ENCODE measurements around the gene PHACTR3.

The PHACTR3 gene

DNA sequence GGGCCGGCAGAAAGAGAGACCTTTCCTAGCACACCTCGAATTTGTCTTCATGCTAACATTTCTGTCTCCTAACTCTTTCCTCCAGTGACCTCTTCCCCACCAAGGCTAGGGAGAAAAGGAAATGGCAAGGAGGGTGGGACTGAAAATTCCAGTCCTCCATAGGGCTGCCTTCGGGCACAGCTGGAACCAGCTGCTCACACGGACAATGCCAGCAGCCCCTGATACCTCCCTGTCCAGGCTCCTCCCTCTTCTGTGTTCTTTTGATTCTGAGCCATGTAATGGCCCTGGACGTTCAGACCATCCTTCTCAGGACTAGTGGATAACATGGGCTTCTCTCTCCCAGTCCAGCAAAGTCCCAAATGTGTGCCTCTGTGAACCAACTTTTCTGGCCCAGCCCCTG lies 29.1 kb upstream of the PHACTR3 start:
- TF ChIP-seq CTCF (IDR thresholded peaks at IDR 0.05; ENCODE audit: borderline replicate concordance, insufficient read depth, low read depth, low read length) = no peak
- H3K4me3 ChIP-seq (ENCODE audit: low read depth, low read length) = no peak overlapping the region

DNA sequence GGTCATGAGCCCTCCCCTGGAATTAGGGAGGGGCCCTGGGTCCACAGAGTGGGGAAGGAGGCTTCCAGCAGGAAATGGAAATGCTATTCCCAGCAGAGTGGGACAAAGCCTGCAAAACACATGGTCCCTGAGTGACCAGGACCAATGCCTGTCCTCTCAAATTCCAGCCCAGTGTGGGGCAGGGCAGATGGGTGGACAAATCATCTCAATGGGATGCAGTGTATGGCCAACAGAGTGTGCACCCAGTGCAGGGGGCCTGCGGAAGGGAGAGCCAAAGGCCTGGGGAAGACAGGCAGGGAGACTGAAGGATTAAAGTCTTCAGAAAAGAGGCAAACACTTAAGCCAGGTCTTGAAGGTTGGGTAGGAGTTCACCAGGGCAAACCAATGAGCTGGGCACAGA lies 28.7 kb upstream of the PHACTR3 start:
- H3K4me3 ChIP-seq (ENCODE audit: low read depth, low read length) = no peak overlapping the region
- no peak for TF ChIP-seq CTCF (IDR thresholded peaks at IDR 0.05; ENCODE audit: borderline replicate concordance, insufficient read depth, low read depth, low read length)

- no peak for TF ChIP-seq CTCF (IDR thresholded peaks at IDR 0.05; ENCODE audit: borderline replicate concordance, insufficient read depth, low read depth, low read length)
- H3K4me3 ChIP-seq (ENCODE audit: low read depth, low read length) = no peak overlapping the region
Observed at GRCh38 chr20:59576216-59576953, 28.0 kb upstream of the PHACTR3 start.

DNA sequence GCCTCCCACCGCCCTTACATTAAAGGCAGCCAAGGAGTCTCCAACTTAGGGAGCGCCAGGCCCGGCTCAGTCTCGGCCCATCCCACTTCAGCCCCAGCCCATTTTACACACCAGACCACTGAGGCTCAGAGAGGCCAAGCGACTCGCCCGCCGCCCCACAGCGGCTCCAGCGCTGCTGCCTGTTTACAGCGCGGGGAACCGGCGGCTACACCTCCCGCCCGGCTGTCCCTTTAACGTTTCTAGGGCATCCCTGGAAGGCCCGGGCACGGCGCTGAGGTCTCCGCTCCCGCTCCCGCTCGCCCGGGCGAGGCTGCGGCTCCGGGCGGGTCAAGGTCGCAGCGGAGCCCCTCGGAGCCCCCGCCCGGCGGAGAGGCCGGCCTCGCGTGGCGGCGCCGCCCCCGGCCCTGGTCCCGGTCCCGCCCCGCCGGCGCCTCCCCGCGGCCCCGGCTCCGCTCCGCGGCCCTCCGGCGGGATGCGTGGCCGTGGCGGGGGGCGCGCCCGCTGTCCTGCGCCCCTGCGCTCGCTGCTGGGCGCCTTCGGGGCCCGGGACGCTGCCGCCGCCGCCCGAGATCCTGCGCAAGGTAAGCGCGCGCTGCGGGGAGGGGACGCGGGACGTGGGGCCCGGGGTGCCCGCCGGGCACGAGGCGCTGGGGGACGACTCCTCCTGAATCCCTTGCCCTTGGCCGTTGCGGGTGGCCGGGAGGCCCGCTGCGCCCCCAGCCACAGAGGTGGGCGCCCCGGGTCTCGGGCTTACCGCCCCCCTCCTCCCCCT lies 27.1 kb upstream of the PHACTR3 start:
- TF ChIP-seq CTCF (IDR thresholded peaks at IDR 0.05; ENCODE audit: borderline replicate concordance, insufficient read depth, low read depth, low read length) = no peak
- H3K4me3 ChIP-seq (ENCODE audit: low read depth, low read length) = no peak overlapping the region

DNA sequence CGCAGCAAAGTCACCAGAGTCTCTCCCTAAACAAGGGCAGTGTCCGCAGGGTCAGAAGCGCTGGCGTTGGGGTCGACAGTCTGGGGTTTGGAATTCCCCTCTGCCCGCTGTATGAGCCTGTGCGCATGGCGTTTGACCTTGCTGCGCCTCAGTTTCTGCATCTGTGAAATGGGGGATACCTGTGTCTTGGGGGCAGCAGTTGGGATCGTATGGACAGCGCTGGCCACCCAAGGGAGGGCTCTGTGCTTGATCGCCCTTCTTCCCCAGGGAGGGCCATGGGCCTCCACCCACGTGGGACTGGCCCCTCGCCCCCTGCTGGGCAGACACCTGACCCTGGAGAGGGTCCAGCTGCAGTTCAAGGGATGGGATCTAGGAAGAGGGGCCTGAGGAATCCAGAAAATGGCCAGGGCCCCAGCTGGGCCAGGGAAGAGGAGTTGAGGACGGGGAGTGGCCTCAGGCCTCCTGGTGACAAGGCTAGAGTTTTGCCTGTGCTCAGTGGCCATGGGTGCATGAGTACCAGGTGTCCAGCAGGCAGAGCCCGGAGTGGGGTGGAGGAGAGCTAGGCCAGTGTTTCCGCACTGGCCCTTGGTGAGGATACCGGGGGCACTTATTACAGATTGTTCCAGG lies 26.4 kb upstream of the PHACTR3 start:
- no peak overlapping the region for H3K4me3 ChIP-seq (ENCODE audit: low read depth, low read length)
- TF ChIP-seq CTCF (IDR thresholded peaks at IDR 0.05; ENCODE audit: borderline replicate concordance, insufficient read depth, low read depth, low read length) = no peak

DNA sequence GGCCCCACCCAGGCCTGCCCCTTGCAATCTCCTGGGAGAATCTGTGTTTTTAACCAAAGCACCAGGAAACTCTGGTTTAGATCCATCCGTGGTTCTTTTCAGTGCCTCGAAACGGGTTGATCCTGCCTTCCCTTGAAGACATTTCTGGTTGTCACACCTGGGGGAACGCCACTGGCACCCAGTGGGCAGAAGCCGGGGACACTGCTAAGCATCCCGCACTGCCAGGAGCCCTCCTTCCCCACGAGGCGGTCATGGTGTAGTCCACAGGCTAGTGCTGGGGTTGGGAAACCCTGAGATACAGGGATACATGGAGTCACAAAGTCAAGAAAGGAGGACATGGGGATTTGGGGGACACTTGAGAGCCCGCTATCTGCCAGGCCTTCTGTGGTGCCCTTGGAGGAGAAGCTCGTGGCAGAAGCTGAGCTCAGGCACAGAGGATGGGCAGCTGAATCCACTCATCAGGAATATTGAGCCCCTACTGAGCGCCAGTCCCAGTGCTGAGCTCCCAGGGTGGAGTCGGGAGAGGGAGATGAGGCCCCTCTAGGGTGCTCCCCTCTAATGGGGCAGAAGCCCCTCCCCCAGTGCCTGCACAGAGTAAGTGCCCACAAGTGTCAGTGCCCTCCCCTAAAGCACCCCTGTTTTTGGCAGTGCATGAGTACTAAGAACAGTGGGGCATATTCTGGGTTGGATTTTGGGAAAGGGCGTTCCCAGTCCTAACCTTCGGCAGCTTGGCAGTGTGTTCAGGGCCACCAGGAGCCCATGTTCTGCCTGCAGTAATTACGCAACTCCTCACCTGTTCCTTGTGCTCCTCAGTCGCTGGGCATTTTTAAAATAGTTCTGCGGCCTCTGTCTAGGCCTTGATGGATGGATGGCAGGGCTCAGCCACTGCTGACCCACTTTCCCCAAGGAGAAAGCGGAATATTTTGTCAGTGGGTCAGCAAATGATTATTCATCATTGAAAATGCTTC lies 25.6 kb upstream of the PHACTR3 start:
- no peak for TF ChIP-seq CTCF (IDR thresholded peaks at IDR 0.05; ENCODE audit: borderline replicate concordance, insufficient read depth, low read depth, low read length)
- H3K4me3 ChIP-seq (ENCODE audit: low read depth, low read length) = no peak overlapping the region

All from GM12875 (cell line).